HG03457 (cell line): Measurements from ENCODE around the gene MRPL16.
"Not testable (repeated sequence)": the region's sequence is repeated elsewhere in the genome, so short reads cannot be mapped to it uniquely, and the experiment has no call there.

Source experiments
- ATAC-seq: cut with Tn5 transposase; IDR thresholded peaks from one replicate; pipeline ENCODE4 v1.9.1; 2021; ENCODE audit warnings: moderate number of reproducible peaks; ENCODE audit not compliant: unreplicated experiment

The MRPL16 gene

GRCh38 chr11:59812220-59812619 lies 1.6 kb upstream of the MRPL16 start:
- no peak for ATAC-seq

DNA sequence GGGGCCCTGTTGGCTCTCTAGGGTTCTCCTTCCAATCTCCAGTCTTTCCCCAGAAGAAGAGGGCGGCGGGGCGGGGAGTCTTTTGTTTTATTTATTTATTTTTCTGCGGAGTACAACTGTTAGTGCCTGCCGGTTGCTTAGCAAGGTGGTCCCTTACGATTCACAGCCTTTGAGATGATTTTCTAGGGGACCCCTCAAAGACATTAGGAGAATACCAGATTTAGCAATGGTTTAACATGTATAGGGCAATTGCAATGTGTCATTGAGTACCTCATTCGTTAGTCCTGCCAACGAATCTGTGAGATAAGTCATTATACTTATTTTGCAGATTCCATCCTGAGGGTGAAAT lies 307 bp upstream of the MRPL16 start:
- ATAC-seq: no peak

- ATAC-seq: no peak
These were observed 3.4 kb downstream of the MRPL16 start for GRCh38 chr11:59807047-59807610.

- no peak for ATAC-seq
These were observed 6.5 kb downstream of the MRPL16 start for GRCh38 chr11:59804061-59804460.

- no peak for ATAC-seq
These were observed 7.9 kb downstream of the MRPL16 start for GRCh38 chr11:59802639-59803176.

GRCh38 chr11:59801981-59802638 lies 8.5 kb downstream of the MRPL16 start:
- no peak for ATAC-seq

- no peak for ATAC-seq
These were observed 9.3 kb downstream of the MRPL16 start for GRCh38 chr11:59801160-59801706.

DNA sequence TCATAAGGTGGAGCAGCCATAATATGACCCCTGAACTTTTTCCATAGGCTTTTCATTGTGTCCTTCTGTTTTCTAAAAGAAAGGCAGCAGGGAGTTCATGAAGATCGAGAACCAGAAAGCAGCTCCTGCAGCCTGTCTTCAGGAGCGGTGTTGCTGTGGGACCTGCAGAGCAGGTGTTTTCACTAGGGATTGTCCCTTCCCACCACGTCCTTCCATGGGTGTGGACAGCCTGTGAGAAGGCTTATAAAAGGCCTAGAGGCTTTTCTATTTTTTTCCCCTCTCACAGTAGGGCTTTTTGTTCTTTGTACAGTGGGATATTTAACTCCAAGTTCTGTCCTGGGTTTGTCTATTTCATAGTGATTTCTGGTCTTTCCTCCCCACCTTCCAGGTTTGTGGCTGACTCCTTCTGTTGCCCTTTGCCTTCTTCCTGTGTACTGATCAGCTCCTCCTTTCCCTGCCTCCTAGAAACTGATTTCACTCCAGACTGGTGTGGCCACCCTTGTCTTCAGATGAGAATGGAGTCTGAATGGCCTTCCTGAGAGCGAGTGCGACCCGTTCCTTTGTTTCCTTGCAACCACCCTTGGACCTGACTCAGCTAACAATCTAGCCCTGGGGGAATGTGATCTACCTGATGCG lies 10.1 kb downstream of the MRPL16 start:
- ATAC-seq: no peak

GRCh38 chr11:59794417-59794816 lies 16.2 kb downstream of the MRPL16 start:
- ATAC-seq: no peak

GRCh38 chr11:59792507-59792906 lies 18.1 kb downstream of the MRPL16 start:
- ATAC-seq: no peak

DNA sequence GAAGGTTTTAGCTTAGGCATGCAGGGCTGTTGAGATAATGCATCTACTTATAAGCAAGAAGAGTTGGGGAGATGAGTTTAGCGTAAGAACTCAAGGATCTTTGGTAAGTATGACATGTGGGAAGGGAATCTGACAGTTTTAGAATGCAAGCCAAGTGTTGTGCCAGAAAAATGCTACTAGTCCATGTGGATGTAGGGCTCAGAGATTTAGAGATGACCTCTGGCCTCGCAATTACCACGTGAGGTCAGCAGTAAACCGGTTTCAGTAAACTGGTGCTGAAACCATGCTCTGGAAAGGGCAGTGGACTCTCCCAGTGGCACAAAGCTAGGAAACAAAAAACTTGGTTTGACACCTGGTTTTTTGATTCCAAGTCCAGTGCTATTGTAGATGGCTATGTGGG lies 18.9 kb downstream of the MRPL16 start:
- ATAC-seq: no peak

DNA sequence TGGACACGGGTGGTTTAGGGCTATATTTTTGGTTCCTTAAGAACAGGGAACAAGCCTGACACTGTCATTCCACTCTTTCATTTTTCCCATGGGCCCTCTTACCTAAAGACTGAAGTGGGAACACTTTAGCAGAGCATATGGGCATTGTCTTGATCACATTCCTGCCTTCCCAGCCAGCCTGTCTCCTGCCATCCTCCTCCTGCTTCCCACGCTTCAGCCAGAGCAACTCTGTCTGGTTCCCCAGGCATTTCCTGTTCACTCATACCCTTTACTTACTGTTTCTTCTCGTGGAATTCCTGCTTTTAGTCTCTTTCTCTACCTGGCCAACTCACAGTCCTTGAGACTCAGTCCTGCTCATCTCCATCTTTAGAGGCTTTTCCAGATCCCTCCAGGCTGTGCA lies 22.8 kb downstream of the MRPL16 start:
- no peak for ATAC-seq

GRCh38 chr11:59787255-59787588 lies 23.4 kb downstream of the MRPL16 start:
- no peak for ATAC-seq

DNA sequence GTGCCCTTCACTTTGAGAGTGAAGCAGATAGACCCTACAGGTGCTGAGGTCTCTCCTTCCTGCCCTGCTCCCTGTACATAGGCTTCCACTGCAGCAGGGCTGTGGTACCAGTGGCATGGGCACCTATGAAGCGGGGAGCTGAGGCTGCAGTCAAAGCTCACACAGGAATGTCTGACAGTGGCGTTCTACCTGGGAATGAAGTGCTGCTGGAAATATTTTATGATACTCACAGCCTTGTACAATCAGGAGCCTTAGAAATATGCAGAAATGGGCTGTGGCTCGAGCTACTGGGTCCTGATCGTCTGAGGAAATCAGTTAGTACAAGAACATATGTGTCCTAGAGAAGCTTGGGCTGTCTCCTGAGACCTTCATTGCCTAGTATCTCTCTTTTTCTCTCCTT lies 24.8 kb downstream of the MRPL16 start:
- no peak for ATAC-seq

DNA sequence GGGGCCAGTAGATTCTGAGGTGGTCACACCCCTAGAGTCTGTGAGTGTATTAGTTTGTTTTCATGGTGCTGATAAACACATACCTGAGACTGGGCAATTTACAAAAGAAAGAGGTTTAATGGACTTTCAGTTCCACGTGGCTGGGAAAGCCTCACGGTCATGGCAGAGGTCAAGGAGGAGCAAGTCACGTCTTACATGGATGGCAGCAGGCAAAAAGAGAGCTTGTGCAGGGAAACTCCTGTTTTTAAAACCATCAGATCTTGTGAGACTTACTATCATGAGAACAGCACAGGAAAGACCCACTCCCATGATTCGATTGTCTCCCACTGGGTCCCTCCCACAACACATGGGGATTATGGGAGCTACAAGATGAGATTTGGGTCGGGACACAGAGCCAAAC lies 26.1 kb downstream of the MRPL16 start:
- ATAC-seq: not testable (repeated sequence)

GRCh38 chr11:59783632-59784090 lies 26.9 kb downstream of the MRPL16 start:
- no peak for ATAC-seq

GRCh38 chr11:59782080-59782479 lies 28.5 kb downstream of the MRPL16 start:
- no peak for ATAC-seq

GRCh38 chr11:59779487-59779886 lies 31.1 kb downstream of the MRPL16 start:
- no peak for ATAC-seq

- ATAC-seq: no peak
These were observed 32.5 kb downstream of the MRPL16 start for GRCh38 chr11:59778122-59778521.

- no peak for ATAC-seq
These were observed 33.5 kb downstream of the MRPL16 start for GRCh38 chr11:59777104-59777503.

DNA sequence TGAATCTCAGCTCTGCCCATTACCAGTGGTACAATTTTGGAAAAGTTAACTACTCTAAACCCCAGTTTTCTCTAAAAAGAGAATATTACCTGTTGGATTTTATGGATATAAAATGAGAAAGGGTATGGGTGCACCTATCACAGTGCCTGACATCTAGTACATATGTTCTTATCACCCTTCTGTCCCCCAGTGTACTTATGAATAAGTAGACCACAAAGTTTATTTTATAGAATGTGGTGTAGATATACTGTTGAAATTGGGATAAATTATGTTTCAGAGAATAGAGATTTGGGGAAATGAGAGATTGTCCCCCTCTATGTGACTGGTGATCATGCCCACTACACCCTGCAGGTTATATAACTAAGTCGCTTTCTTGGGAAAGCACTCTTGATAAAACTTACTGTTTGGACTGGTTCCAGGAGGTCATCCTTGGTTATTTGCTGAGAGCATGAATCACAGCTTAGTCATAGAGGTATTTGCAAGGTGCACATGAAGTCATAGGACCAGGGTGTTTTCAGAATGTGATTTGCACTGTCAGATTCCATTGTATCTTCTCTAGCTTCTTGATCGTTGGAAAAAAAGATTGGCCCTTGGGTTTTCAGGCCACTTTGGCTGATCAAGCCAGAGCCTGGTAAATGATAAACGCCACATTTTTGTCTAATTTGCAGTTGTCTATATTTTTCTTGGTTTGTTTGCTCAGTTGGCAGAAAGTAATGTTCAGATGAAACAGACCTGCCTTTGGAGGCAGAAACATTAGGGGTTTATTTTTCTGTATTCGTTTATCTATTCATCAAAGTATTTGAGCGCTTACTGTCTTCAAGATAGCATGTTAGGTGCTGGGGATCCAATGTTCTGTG lies 34.1 kb downstream of the MRPL16 start:
- ATAC-seq: no peak
